A549 (cell line): ENCODE measurements around the gene TPM2. TPM values are rescaled to one million over a fixed set of nuclear protein-coding genes. Genes with fewer than 3 reads are reported as not detected.

Source experiments
- ATAC-seq, 2 experiments: fragments of 200-7000 bp in 1 of 2; fragments of >200 bp in 1 of 2; cut with Nextera tagmentation in 1 of 2; cut with Tn5 transposase in 1 of 2; 3 replicates each; pipeline versions ENCODE4 v1.8.0 to v1.9.1; 2018 to 2020; ENCODE audit warnings: mild to moderate bottlenecking in 1 of 2, moderate library complexity in 1 of 2
- CTCF ChIA-PET: fragments of 300-600 bp; sonication (Branson Sonifier 250); formaldehyde crosslinking; extraction: SDS; loops from one replicate; lab custom pipeline; 2021; ENCODE audit warnings: antibody characterized with exemption, inconsistent platforms; lab: Yijun Ruan, JAX
- POLR2A ChIA-PET: fragments of 350-600 bp; formaldehyde crosslinking; extraction: SDS; loops from one replicate; lab custom pipeline; 2021; ENCODE audit warnings: antibody characterized with exemption, inconsistent platforms; lab: Yijun Ruan, JAX
- DNase-seq, 2 experiments: peaks; one replicate each; pipeline versions ENCODE4 v3.0.0 to v3.0.0-alpha.2; 2011 to 2016; ENCODE audit warnings: low read depth in 1 of 2, low spot score in 1 of 2
- FAIRE-seq: peaks from 2 replicates; lab custom pipeline; 2011; peaks lifted over from hg19 to GRCh38; lab: Jason Lieb, UNC
- H3K27ac ChIP-seq, 2 experiments: fragments of >200 bp; sonication (Bioruptor Twin); formaldehyde crosslinking; 3 replicates each; pipeline ENCODE4 v1.5.1; 2016 to 2017
- H3K4me1 ChIP-seq: fragments of >200 bp; sonication (Bioruptor Twin); formaldehyde crosslinking; 3 replicates; pipeline ENCODE4 v1.6.1; 2016
- H3K4me2 ChIP-seq: fragments of >200 bp; sonication (Bioruptor Twin); formaldehyde crosslinking; 3 replicates; pipeline ENCODE4 v1.6.1; 2016
- H3K4me3 ChIP-seq: fragments of >200 bp; sonication (Bioruptor Twin); formaldehyde crosslinking; 3 replicates; pipeline ENCODE4 v1.5.1; 2016
- H3K9me3 ChIP-seq: fragments of >200 bp; sonication (Bioruptor Twin); formaldehyde crosslinking; 3 replicates; pipeline ENCODE4 v1.6.1; 2016
- ATOH8 ChIP-seq: fragments of 250-450 bp; sonication (Bioruptor Pico); IDR thresholded peaks from 2 replicates; pipeline ENCODE4 v1.5.0; 2020; ENCODE audit warnings: low read depth, mild to moderate bottlenecking, moderate library complexity
- BCL3 ChIP-seq: fragments of >200 bp; sonication (Bioruptor Twin); formaldehyde crosslinking; IDR thresholded peaks from 3 replicates; pipeline ENCODE4 v1.6.1; 2016
- BHLHE40 ChIP-seq: IDR thresholded peaks from 2 replicates; pipeline ENCODE4 v1.6.1; 2012; ENCODE audit warnings: low read depth, low read length, inconsistent platforms
- CHD4 ChIP-seq: fragments of 200-600 bp; sonication (generic); IDR thresholded peaks from 2 replicates; pipeline ENCODE4 v1.6.1; 2016; ENCODE audit warnings: antibody characterized with exemption, mild to moderate bottlenecking, borderline replicate concordance
- CTCF ChIP-seq: fragments of >200 bp; sonication (Bioruptor Twin); formaldehyde crosslinking; IDR thresholded peaks from 3 replicates; pipeline ENCODE4 v1.5.1; 2016
- EHF ChIP-seq: fragments of 250-450 bp; sonication (Bioruptor Pico); IDR thresholded peaks from 2 replicates; pipeline ENCODE4 v1.5.0; 2020; ENCODE audit warnings: mild to moderate bottlenecking
- FOSL2 ChIP-seq, 2 experiments: fragments of 450-650 bp in 1 of 2; fragments of >200 bp in 1 of 2; sonication (Bioruptor Twin) in 1 of 2; formaldehyde crosslinking; IDR thresholded peaks; 2 replicates each; pipeline versions ENCODE4 v1.5.0 to v1.6.1; 2016 to 2020; ENCODE audit warnings: mild to moderate bottlenecking in 1 of 2, moderate library complexity in 1 of 2
- GATA3 ChIP-seq: IDR thresholded peaks from 2 replicates; pipeline ENCODE4 v1.6.1; 2012; ENCODE audit warnings: borderline replicate concordance
- HOXA7 ChIP-seq: fragments of 250-450 bp; sonication (Bioruptor Pico); IDR thresholded peaks from 2 replicates; pipeline ENCODE4 v1.5.0; 2020; ENCODE audit warnings: mild to moderate bottlenecking, moderate library complexity
- HOXB13 ChIP-seq: fragments of 250-450 bp; sonication (Bioruptor Pico); IDR thresholded peaks from 2 replicates; pipeline ENCODE4 v1.5.0; 2020; ENCODE audit warnings: low read depth, mild to moderate bottlenecking, moderate library complexity
- HOXB5 ChIP-seq: fragments of 250-450 bp; sonication (Bioruptor Pico); IDR thresholded peaks from 2 replicates; pipeline ENCODE4 v1.5.0; 2020; ENCODE audit warnings: mild to moderate bottlenecking, moderate library complexity
- JUN ChIP-seq, 2 experiments: fragments of >200 bp; sonication (Bioruptor Twin); formaldehyde crosslinking; IDR thresholded peaks; 2 replicates in 1 of 2; 3 replicates in 1 of 2; pipeline ENCODE4 v1.6.1; 2016 to 2017
- KDM1A ChIP-seq: fragments of 200-600 bp; sonication (generic); IDR thresholded peaks from 2 replicates; pipeline ENCODE4 v1.6.1; 2016; ENCODE audit warnings: low read depth, mild to moderate bottlenecking
- MAZ ChIP-seq: fragments of 150-350 bp; IDR thresholded peaks from 2 replicates; pipeline ENCODE4 v1.6.1; 2014; ENCODE audit warnings: antibody characterized with exemption, low read depth, low read length, borderline replicate concordance
- MYC ChIP-seq: IDR thresholded peaks from 2 replicates; pipeline ENCODE4 v1.6.1; 2012; ENCODE audit warnings: mild to moderate bottlenecking, inconsistent platforms, low read length, improper control_type of control experiment, borderline replicate concordance
- NFE2L2 ChIP-seq: fragments of 150-350 bp; conservative IDR thresholded peaks from 2 replicates; pipeline ENCODE4 v1.6.1; 2014; ENCODE audit warnings: low read length
- NPAS2 ChIP-seq: fragments of 250-450 bp; sonication (Bioruptor Pico); IDR thresholded peaks from 2 replicates; pipeline ENCODE4 v1.8.0; 2022; ENCODE audit warnings: mild to moderate bottlenecking, moderate library complexity, borderline replicate concordance
- POLR2A ChIP-seq: IDR thresholded peaks from 2 replicates; pipeline ENCODE4 v1.6.1; 2012; ENCODE audit warnings: mild to moderate bottlenecking, low read length
- POLR2AphosphoS2 ChIP-seq: conservative IDR thresholded peaks from 2 replicates; pipeline ENCODE4 v1.6.1; 2012; ENCODE audit warnings: low read length, improper control_type of control experiment, inconsistent platforms
- RAD21 ChIP-seq, 2 experiments: fragments of >200 bp in 1 of 2; sonication (Bioruptor Twin) in 1 of 2; formaldehyde crosslinking in 1 of 2; IDR thresholded peaks in 1 of 2; conservative IDR thresholded peaks in 1 of 2; 2 replicates in 1 of 2; 3 replicates in 1 of 2; pipeline ENCODE4 v1.6.1; 2012 to 2018; ENCODE audit warnings: inconsistent platforms in 1 of 2
- RFX5 ChIP-seq: fragments of 450-650 bp; IDR thresholded peaks from 2 replicates; pipeline ENCODE4 v1.7.1; 2014; ENCODE audit warnings: antibody characterized with exemption, mild to moderate bottlenecking, moderate library complexity
- SMC3 ChIP-seq: fragments of >200 bp; sonication (Bioruptor Twin); formaldehyde crosslinking; IDR thresholded peaks from 3 replicates; pipeline ENCODE4 v1.6.1; 2018; ENCODE audit warnings: inconsistent platforms
- SREBF2 ChIP-seq: fragments of 450-650 bp; IDR thresholded peaks from 2 replicates; pipeline ENCODE4 v1.6.1; 2014; ENCODE audit warnings: mild to moderate bottlenecking, moderate library complexity
- USF2 ChIP-seq: fragments of 450-650 bp; IDR thresholded peaks from 2 replicates; pipeline ENCODE4 v1.6.1; 2014; ENCODE audit warnings: antibody characterized with exemption
- ZNF302 ChIP-seq: fragments of 250-450 bp; sonication (Bioruptor Pico); IDR thresholded peaks from 2 replicates; pipeline ENCODE4 v1.9.0; 2021; ENCODE audit warnings: inconsistent platforms, mild to moderate bottlenecking, moderate library complexity
- ZSCAN20 ChIP-seq: fragments of 250-450 bp; sonication (Bioruptor Pico); IDR thresholded peaks from 2 replicates; pipeline ENCODE4 v1.8.0; 2022; ENCODE audit warnings: mild to moderate bottlenecking, moderate library complexity
- WGBS: methylation state at CpG from one replicate; pipeline ENCODE4 v1.1.6; 2017; ENCODE audit errors: missing lambda C conversion rate; 5-methylcytosine and 5-hydroxymethylcytosine counted together
- polyA plus RNA-seq, 4 experiments: library from polyadenylated mRNA; depleted of rRNA in 3 of 4; stranded (reverse); fragments of >200 nt; fragmentation: RNase III in 1 of 4; extraction: RNeasy Plus Mini Kit Qiagen cat#74134 plus additional on column Dnase treatment in 1 of 4; gene quantifications; 2 replicates in 3 of 4; 3 replicates in 1 of 4; pipeline ENCODE4 v1.2.3, GENCODE V29; 2011 to 2017

Gene TPM2
- polyA plus RNA-seq, 2 of the 4 experiments (the other 2 are of a cell fraction) = 281 to 956 TPM

- DNase-seq (no peak), ATAC-seq (no peak), FAIRE-seq (no peak)
- TF ChIP-seq ATOH8 (CRISPR knock-in tag) (no peak), RFX5 (no peak), FOSL2 (IDR thresholded peaks at IDR 0.05) (no peak), FOSL2 (CRISPR knock-in tag; IDR thresholded peaks at IDR 0.05) (no peak), BHLHE40 (no peak), BCL3 (no peak), MAZ (no peak), CHD4 (no peak), ZNF302 (no peak), NPAS2 (CRISPR knock-in tag) (no peak), GATA3 (no peak)
- no peaks in the 10 kb centered on the region for H3K9me3 ChIP-seq
- 85% methylated on average over 3 of the region's 3 CpGs for WGBS
- H3K4me2 ChIP-seq = peak overlapping the region; percentile 79
- CTCF ChIA-PET = interaction anchor here (0.8 to 21.5 kb wide), 15 partner anchors 12 to 121 kb away, joined by 3 to 498 read pairs (median 5); partner anchors contain the start of genes CA9, CREB3, MSMP and TLN1
- H3K4me1 ChIP-seq = peaks cover 32% of the 10 kb centered on the region
- peak overlapping the region; percentile 68; the same call in 2 of the 3 replicates for H3K4me3 ChIP-seq
- peak overlapping the region; percentile 93 to 98 for H3K27ac ChIP-seq
- POLR2A ChIA-PET = interaction anchor here (1.8 to 3.1 kb wide), 4 partner anchors 8 to 90 kb away, joined by 5 to 38 read pairs (median 15); partner anchors contain the start of genes CREB3, GBA2, RGP1 and TLN1
Measured at GRCh38 chr9:35659340-35659739, 30.4 kb downstream of the TPM2 start.

- ATAC-seq (peak; percentile 12 to 22), DNase-seq (peak in 1 of 2 experiments; percentile 67), FAIRE-seq (no peak)
- peak overlapping the region; percentile 68 for H3K4me3 ChIP-seq
- POLR2A ChIA-PET = interaction anchor here (1.8 to 3.1 kb wide), 5 partner anchors 9 to 90 kb away, joined by 5 to 38 read pairs (median 8); partner anchors contain the start of genes CREB3, GBA2, RGP1 and TESK1
- CTCF ChIA-PET = interaction anchor here (0.7 to 21.5 kb wide), 19 partner anchors 12 to 223 kb away, joined by 3 to 498 read pairs (median 5); partner anchors contain the start of genes CA9, CREB3, MSMP and RUSC2
- H3K4me2 ChIP-seq = peak overlapping the region; percentile 79
- peak overlapping the region; percentile 93 to 98 for H3K27ac ChIP-seq
- 0% methylated on average over 2 of the region's 2 CpGs for WGBS
- H3K4me1 ChIP-seq = peaks cover 28% of the 10 kb centered on the region
- H3K9me3 ChIP-seq = no peaks in the 10 kb centered on the region
- TF ChIP-seq KDM1A = no peak
- 0 out of 2 replicates have a peak, but pooled peaks have one; percentile 7 for TF ChIP-seq BHLHE40
- TF ChIP-seq, all 56 proteins: peak for 1
Measured at GRCh38 chr9:35658968-35659220, 30.8 kb downstream of the TPM2 start.

- under 1% methylated on average over 28 of the region's 67 CpGs for WGBS
- FAIRE-seq = no peak
- CTCF ChIA-PET = interaction anchor here (0.6 to 21.5 kb wide), 26 partner anchors 11 to 287 kb away, joined by 3 to 498 read pairs (median 5); partner anchors contain the start of genes CA9, CREB3, MSMP and RUSC2
- peak; percentile 22; the same call in 1 of the 2 replicates for TF ChIP-seq HOXA7 (CRISPR knock-in tag)
- TF ChIP-seq CTCF = peak; percentile 57
- TF ChIP-seq HOXB13 (CRISPR knock-in tag) = no peak
- no peak for TF ChIP-seq ZSCAN20 (CRISPR knock-in tag)
- TF ChIP-seq EHF (CRISPR knock-in tag) = no peak
- TF ChIP-seq RAD21 (conservative IDR thresholded peaks at IDR 0.05 in 1 of 2, IDR thresholded peaks at IDR 0.05 in 1 of 2) = peak; percentile 41 to 63; a peak in 4 of 5 replicates
- TF ChIP-seq POLR2AphosphoS2 = no peak
- no peak for TF ChIP-seq NFE2L2
- TF ChIP-seq HOXB5 (CRISPR knock-in tag) = peak; percentile 38; the same call in 1 of the 2 replicates
- no peak for TF ChIP-seq MYC
- no peak for TF ChIP-seq USF2
- TF ChIP-seq POLR2A = peak; percentile 94
- TF ChIP-seq ATOH8 (CRISPR knock-in tag) = no peak
- no peak for TF ChIP-seq SREBF2
- TF ChIP-seq SMC3 = peak; percentile 42; the same call in 2 of the 3 replicates
- peak in 1 of 2 experiments; percentile 56; a peak in 2 of 5 replicates for TF ChIP-seq JUN (IDR thresholded peaks at IDR 0.05)
Measured at GRCh38 chr9:35658137-35658967, 31.4 kb downstream of the TPM2 start, which contains the start of gene CCDC107. TSS of gene CCDC107 (plus strand) at chr9:35658292. CDS start at chr9:35658380, 88 bp downstream.

More at GRCh38 chr9:35658137-35658967, 31.4 kb downstream of the TPM2 start, which contains the start of gene CCDC107:
- Histone ChIP-seq H3K27ac (peak within 1 kb of the TSS; percentile 93 to 98), H3K4me2 (peak within 1 kb of the TSS; percentile 83), H3K4me1 (peaks cover 22% of the 10 kb centered on the region), H3K9me3 (no peaks in the 10 kb centered on the region), H3K4me3 (peak within 1 kb of the TSS; percentile 68)
- POLR2A ChIA-PET = interaction anchor here (0.5 to 3.1 kb wide), 13 partner anchors 9 to 578 kb away, joined by 3 to 38 read pairs (median 5); partner anchors contain the start of genes CREB3, FANCG, GBA2 and RGP1
- ATAC-seq (peak; percentile 74 to 80), DNase-seq (peak; percentile 79 to 86)
